ENCODE results near the gene HIBADH.
"Not testable (repeated sequence)": the region's sequence is repeated elsewhere in the genome, so short reads cannot be mapped to it uniquely, and the experiment has no call there.

The HIBADH gene

DNA sequence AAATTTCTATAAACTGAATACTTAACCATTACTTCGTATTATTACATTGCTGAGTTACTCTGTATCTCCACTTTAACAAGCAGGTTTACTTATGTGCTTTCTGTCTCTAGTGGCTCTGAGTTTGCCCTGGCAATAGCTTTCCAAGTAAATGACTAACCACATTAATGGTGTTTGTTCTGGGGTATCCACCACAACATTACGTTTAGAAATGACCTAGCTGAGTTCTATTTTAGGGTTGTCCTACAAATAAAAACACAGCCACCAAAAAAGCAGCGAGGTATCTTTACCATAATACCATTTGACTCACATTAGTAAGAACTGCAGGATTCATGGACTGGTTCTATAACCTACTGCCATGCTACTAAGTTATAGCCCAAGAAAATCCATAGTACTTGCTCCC, 83.1 kb downstream of the HIBADH start:
- H3K4me3 ChIP-seq (replicated peaks; ENCODE audit: low read depth, low read length), result no peak overlapping the region
- TF ChIP-seq, protein P1, sequence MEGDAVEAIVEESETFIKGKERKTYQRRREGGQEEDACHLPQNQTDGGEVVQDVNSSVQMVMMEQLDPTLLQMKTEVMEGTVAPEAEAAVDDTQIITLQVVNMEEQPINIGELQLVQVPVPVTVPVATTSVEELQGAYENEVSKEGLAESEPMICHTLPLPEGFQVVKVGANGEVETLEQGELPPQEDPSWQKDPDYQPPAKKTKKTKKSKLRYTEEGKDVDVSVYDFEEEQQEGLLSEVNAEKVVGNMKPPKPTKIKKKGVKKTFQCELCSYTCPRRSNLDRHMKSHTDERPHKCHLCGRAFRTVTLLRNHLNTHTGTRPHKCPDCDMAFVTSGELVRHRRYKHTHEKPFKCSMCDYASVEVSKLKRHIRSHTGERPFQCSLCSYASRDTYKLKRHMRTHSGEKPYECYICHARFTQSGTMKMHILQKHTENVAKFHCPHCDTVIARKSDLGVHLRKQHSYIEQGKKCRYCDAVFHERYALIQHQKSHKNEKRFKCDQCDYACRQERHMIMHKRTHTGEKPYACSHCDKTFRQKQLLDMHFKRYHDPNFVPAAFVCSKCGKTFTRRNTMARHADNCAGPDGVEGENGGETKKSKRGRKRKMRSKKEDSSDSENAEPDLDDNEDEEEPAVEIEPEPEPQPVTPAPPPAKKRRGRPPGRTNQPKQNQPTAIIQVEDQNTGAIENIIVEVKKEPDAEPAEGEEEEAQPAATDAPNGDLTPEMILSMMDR (IDR thresholded peaks at IDR 0.05; ENCODE audit: low read depth, low read length, missing control alignments), result no peak
- DNase-seq (ENCODE audit: extremely low read depth, low read depth), result no peak

DNA sequence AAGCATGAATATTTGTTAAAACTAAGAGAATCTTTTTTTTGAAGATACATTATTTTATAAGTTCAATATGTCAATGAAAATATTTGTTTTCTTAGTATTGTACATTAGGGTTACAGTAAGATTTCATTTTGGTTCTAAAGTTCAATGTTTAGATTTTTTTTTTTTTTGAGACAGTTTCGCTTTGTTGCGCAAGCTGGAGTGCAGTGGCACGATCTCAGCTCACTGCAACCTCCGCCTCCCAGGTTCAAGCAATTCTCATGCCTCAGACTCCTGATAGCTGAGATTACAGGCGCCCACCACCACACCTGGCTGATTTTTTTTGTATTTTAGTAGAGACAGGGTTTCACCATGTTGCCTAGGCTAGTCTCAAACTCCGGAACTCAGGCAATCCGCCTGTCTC, 84.5 kb downstream of the HIBADH start:
- not testable (repeated sequence) for DNase-seq (ENCODE audit: extremely low read depth, low read depth); H3K4me3 ChIP-seq (replicated peaks; ENCODE audit: low read depth, low read length)

DNA sequence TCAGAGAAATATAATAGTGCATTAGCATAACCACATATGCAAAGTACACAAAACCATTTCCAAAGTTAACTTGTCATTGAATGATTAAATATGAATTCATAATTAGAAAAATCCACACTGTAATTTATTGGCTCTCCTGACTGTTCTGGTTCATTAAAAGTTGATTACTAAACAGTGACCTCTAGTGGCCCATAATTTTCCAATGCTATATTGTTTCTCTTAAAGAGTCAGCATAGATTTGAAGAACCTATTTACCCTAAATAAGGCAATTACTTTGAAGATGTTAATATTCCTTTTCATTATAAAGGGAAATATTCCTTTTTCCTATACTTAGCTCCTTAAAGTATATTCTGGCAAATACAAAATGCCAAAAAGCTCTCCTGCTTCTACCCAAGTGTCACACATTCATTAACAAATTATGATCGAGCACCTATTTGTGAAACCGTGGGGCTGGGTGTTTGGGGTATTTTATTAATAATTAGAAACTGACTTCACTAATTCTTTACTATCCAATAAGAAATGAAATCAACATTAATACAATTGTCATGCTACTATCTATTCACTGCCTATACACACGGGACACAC, 86.2 kb downstream of the HIBADH start:
- no peak overlapping the region for H3K4me3 ChIP-seq (replicated peaks; ENCODE audit: low read depth, low read length)
- TF ChIP-seq, protein P1 (IDR thresholded peaks at IDR 0.05; ENCODE audit: low read depth, low read length, missing control alignments), result peak; percentile 41
- DNase-seq (ENCODE audit: extremely low read depth, low read depth), result peak; percentile 31

DNA sequence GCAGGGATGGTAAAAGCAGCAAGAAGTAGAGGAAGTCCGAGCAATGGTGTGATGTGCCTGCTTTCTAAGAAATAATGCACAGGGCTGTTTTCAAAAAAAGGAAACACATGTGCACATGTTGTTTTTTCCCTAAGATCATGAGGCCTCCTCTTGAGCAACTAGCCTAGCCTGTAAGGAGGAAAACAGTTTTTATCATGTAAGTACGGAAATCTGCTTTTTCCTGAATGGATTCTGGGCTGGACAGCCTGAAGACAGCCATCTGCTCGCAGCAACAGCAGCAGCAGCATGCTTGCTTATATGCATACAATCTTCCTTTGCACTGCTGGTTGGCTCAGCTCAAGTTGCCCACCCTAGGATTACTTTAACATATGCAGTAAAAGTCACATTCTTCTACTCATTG, 87.1 kb downstream of the HIBADH start:
- no peak for DNase-seq (ENCODE audit: extremely low read depth, low read depth)
- TF ChIP-seq, protein P1 (IDR thresholded peaks at IDR 0.05; ENCODE audit: low read depth, low read length, missing control alignments), result no peak
- no peak overlapping the region for H3K4me3 ChIP-seq (replicated peaks; ENCODE audit: low read depth, low read length)

DNA sequence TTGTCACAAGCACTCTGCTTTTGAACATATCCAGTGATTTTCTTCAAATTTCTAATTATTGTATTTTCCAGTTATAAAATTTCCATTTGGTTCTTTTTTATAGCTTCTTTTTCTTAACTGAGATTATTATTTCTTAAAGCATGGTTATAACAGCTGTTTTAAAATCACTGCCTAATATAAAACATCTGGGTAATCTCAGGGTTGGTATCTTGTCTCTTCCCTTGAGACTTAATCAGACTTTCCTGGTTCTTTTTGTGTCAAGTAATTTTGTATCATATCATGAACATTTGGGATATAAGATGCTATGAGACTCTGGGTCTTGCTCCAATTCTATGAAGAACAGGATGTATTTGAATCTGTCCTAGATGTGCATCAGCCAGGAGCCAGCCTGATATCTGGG, 93.6 kb downstream of the HIBADH start:
- TF ChIP-seq, protein P1 (IDR thresholded peaks at IDR 0.05; ENCODE audit: low read depth, low read length, missing control alignments), result no peak
- no peak for DNase-seq (ENCODE audit: extremely low read depth, low read depth)
- no peak overlapping the region for H3K4me3 ChIP-seq (replicated peaks; ENCODE audit: low read depth, low read length)

DNA sequence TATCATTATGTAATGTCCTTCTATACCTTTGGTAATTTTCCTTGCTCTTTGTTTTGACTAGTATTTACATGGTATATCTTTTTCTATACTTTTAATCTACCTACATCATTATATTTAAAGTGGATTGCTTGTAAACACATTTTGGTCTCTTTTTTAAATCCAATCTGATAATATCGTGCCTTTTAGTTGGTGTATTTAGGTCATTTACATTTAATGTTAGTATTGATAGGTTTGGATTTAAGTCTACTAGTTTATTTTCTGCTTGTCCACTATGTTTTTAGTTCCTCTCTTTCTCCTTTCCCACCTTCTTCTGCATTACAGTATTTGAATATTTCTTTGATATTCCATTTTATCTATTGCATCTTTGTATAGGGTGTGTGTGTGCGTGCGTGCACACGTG, 95.4 kb downstream of the HIBADH start:
- no peak overlapping the region for H3K4me3 ChIP-seq (replicated peaks; ENCODE audit: low read depth, low read length)
- DNase-seq (ENCODE audit: extremely low read depth, low read depth), result no peak
- TF ChIP-seq, protein P1 (IDR thresholded peaks at IDR 0.05; ENCODE audit: low read depth, low read length, missing control alignments), result no peak

DNA sequence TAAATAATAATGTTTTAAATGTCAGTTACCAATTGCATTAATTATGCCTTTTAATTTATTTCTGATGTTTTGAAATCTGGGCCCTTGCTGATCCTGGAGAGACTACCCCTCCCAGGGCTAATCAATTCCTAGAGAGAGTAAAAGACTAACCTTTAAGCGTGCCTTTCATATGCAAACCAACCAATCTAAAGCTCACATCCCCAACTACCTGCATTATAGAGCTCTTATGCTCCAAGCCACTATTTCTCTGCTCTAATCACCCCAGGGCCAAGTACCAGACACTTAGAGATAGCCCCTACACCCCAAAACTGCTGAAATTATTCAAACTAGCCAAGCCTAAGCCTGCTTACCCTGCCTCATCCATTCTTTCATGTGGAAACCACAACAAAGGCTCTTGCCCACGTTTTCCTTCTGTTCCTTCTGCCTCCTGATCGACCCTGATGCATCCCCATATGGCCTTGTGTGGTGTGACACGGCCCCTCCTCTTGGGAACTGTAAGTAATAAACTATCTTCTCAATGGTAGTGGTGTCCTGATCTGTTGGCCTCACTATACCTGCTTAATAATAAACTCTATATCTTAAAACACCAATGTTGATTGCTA, 97.7 kb downstream of the HIBADH start:
- TF ChIP-seq, protein P1 (IDR thresholded peaks at IDR 0.05; ENCODE audit: low read depth, low read length, missing control alignments), result no peak
- no peak overlapping the region for H3K4me3 ChIP-seq (replicated peaks; ENCODE audit: low read depth, low read length)

More for the DNA sequence above, 97.7 kb downstream of the HIBADH start:
- DNase-seq (ENCODE audit: extremely low read depth, low read depth), result no peak
